ENCODE results near the gene LAMA3.
A peak's percentile ranks its signal among the peaks of the same experiment; 100 is the strongest.

The LAMA3 gene

DNA sequence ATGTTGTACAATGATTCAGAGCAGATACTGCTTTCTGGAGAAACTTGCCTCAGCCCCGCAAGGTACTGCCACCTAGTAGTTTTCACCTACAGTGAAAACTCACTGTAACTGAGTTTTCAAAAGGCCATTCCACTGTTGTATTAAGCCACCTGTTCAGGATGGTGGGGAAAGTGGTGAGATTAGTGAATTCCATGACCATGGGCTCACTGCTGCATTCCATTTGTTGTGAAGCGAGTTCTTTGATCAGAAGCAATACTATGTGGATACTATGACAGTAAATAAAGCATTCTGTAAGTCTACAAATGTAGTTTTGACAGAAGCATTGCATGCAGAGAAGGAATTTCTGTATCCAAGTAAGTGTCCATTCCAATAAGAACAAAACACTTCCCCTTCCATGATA lies 113.6 kb downstream of the LAMA3 start:
- peak; percentile 54 for DNase-seq (ENCODE audit: low read depth)
- TF ChIP-seq CTCF (conservative IDR thresholded peaks at IDR 0.05; ENCODE audit: low read depth, low read length), result no peak

GRCh38 chr18:23803755-23804154 lies 114.5 kb downstream of the LAMA3 start:
- no peak for DNase-seq (ENCODE audit: low read depth)
- H3K4me3 ChIP-seq (ENCODE audit: low read length), result no peak overlapping the region
- no peak for TF ChIP-seq CTCF (conservative IDR thresholded peaks at IDR 0.05; ENCODE audit: low read depth, low read length)

More for the DNA sequence above, 113.6 kb downstream of the LAMA3 start:
- H3K4me3 ChIP-seq (ENCODE audit: low read length), result no peak overlapping the region

DNA sequence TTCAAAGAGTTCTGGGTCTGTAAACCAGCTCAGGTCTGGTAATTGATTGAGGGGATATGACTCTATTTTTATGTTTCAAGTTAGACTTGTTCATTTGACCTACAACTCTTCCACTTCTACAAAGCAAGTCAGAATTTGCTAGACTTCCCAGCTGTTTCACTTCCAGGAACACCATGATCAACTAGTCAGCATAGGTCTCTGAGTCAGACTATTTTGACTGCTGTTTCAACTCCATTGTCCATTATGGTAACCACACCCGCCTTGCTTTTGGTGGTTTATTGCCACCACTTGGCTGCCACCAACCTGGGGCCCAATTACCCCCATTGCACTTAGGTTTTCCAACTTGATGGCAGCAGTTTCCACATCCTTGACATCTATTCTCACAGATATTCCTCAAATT lies 116.6 kb downstream of the LAMA3 start:
- TF ChIP-seq CTCF (conservative IDR thresholded peaks at IDR 0.05; ENCODE audit: low read depth, low read length), result no peak
- DNase-seq (ENCODE audit: low read depth), result no peak

DNA sequence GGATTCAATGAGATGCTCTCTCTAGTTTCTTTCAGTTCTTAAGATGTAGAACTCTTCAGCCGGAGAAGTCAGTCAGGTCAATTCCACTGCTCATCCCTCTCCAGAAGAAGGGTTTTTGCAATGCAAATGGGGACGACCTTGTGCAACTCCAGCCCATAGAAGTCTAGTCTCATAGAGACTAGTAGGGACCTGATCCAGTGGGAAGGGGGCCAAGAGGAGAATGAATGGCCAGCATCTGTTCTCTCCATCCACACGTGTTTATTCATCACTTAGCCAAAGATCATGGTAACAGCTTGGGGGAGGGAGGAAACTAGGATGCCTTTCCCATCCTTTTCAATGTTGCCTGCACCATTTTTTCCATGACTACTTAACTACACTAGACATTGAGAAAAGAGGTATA lies 120.2 kb downstream of the LAMA3 start:
- no peak for TF ChIP-seq CTCF (conservative IDR thresholded peaks at IDR 0.05; ENCODE audit: low read depth, low read length)
- H3K4me3 ChIP-seq (ENCODE audit: low read length), result no peak overlapping the region
- DNase-seq (ENCODE audit: low read depth), result no peak

More for the DNA sequence above, 116.6 kb downstream of the LAMA3 start:
- H3K4me3 ChIP-seq (ENCODE audit: low read length), result no peak overlapping the region

DNA sequence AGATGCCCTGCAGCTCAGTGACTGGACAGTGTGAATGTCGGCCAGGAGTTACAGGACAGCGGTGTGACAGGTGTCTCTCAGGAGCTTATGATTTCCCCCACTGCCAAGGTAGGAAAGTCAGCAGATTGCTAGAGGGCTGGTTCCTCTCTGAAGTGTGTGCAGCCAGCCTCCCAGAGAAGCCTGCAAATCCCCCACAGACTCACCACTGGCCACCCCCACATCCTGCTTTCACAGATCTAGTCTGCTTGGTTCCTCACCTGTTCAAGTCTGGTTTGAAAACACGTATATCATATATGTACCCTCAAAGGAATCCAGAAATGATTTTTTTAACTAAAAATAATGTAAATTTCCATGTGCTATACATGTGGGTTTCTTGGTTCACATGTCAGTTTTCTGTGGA lies 121.1 kb downstream of the LAMA3 start:
- H3K4me3 ChIP-seq (ENCODE audit: low read length), result no peak overlapping the region
- no peak for TF ChIP-seq CTCF (conservative IDR thresholded peaks at IDR 0.05; ENCODE audit: low read depth, low read length)
- DNase-seq (ENCODE audit: low read depth), result no peak

DNA sequence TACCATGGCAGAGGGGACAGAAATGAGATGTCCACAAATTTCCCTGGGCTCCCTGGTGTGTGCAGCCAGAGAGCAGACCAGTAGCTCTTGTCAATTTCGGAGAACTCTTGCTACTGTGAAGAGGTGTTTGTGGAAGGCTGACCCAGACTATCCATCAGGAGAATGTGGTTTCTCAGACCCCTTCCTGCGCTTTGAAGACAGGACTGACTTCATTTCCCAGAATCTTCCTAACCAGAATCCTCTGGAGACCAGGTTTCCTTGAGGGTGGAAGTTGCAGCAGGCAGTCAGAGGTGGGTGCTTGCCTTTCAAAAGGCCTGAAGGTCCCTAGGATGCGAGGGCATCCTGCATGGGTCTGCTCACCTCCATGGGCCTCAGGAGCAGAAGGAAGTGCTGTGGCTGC lies 121.9 kb downstream of the LAMA3 start:
- no peak overlapping the region for H3K4me3 ChIP-seq (ENCODE audit: low read length)
- TF ChIP-seq CTCF (conservative IDR thresholded peaks at IDR 0.05; ENCODE audit: low read depth, low read length), result no peak
- no peak for DNase-seq (ENCODE audit: low read depth)

- H3K4me3 ChIP-seq (ENCODE audit: low read length), result no peak overlapping the region
- no peak for DNase-seq (ENCODE audit: low read depth)
- TF ChIP-seq CTCF (conservative IDR thresholded peaks at IDR 0.05; ENCODE audit: low read depth, low read length), result peak; percentile 47
These were observed 123.5 kb downstream of the LAMA3 start for GRCh38 chr18:23812546-23813440.

All from retinal pigment epithelial cell (primary cell).